GM19467 (cell line): ENCODE results near the gene IL23A.
"Not testable (repeated sequence)": the region's sequence is repeated elsewhere in the genome, so short reads cannot be mapped to it uniquely, and the experiment has no call there.

ENCODE experiments used
- ATAC-seq: cut with Tn5 transposase; IDR thresholded peaks from one replicate; pipeline ENCODE4 v1.9.1; 2021; ENCODE audit warnings: mild to moderate bottlenecking, moderate library complexity; ENCODE audit not compliant: unreplicated experiment

Gene IL23A

GRCh38 chr12:56338308-56339157 lies at the start of gene IL23A:
TSS of gene IL23A (plus strand) at chr12:56338884. CDS start at chr12:56339045, 161 bp downstream.
- ATAC-seq: no peak

- ATAC-seq: no peak
Observed at GRCh38 chr12:56293795-56294194, 44.9 kb upstream of the IL23A start.

GRCh38 chr12:56296295-56296694 lies 42.4 kb upstream of the IL23A start:
- ATAC-seq: no peak

- ATAC-seq: no peak
Observed at GRCh38 chr12:56297400-56297799, 41.3 kb upstream of the IL23A start.

GRCh38 chr12:56298828-56299227 lies 39.9 kb upstream of the IL23A start:
- no peak for ATAC-seq

- ATAC-seq: no peak
Observed at GRCh38 chr12:56299308-56299852, 39.3 kb upstream of the IL23A start.

GRCh38 chr12:56299853-56300643 lies 38.6 kb upstream of the IL23A start, which contains the start of gene CS:
TSS of gene CS (minus strand) at chr12:56300330. CDS start at chr12:56300201, 129 bp downstream.
- ATAC-seq: peak; percentile 94

- no peak for ATAC-seq
Observed at GRCh38 chr12:56300644-56301464, 37.8 kb upstream of the IL23A start.

- no peak for ATAC-seq
Observed at GRCh38 chr12:56304276-56304675, 34.4 kb upstream of the IL23A start.

GRCh38 chr12:56304872-56305590 lies 33.7 kb upstream of the IL23A start:
- ATAC-seq: no peak

- no peak for ATAC-seq
Observed at GRCh38 chr12:56307221-56307965, 31.3 kb upstream of the IL23A start.

GRCh38 chr12:56308714-56309113 lies 30.0 kb upstream of the IL23A start:
- no peak for ATAC-seq

GRCh38 chr12:56311003-56311402 lies 27.7 kb upstream of the IL23A start:
- no peak for ATAC-seq

- no peak for ATAC-seq
Observed at GRCh38 chr12:56315249-56315621, 23.4 kb upstream of the IL23A start.

GRCh38 chr12:56315622-56316473 lies 22.8 kb upstream of the IL23A start, which contains the start of gene CNPY2:
TSS of gene CNPY2 (minus strand) at chr12:56315988. CDS start at chr12:56315217, 771 bp downstream.
- peak; percentile 88 for ATAC-seq

- ATAC-seq: no peak
Observed at GRCh38 chr12:56317675-56318074, 21.0 kb upstream of the IL23A start.

- ATAC-seq: no peak
Observed at GRCh38 chr12:56321027-56321426, 17.7 kb upstream of the IL23A start.

- ATAC-seq: not testable (repeated sequence)
Observed at GRCh38 chr12:56321610-56322009, 17.1 kb upstream of the IL23A start.
